Adrenal gland (tissue), 12 donors: ENCODE data around the gene ADAMTS12. TPM values are rescaled to one million over a fixed set of nuclear protein-coding genes. Genes with fewer than 3 reads are reported as not detected.

Experiments
- DNase-seq, 7 donors: peaks; one replicate each; pipeline ENCODE4 v3.0.0-alpha.2; 2019 to 2020
- H3K27ac ChIP-seq, 5 donors: fragments of 200-600 bp; sonication (generic) in 4 of 5; 1 replicate in 3 of 5; 2 replicates in 2 of 5; pipeline versions ENCODE4 v1.5.1 to v1.8.0; 2016 to 2020; ENCODE audit warnings: mild to moderate bottlenecking in 1 of 5
- H3K27me3 ChIP-seq: fragments of 200-600 bp; 2 replicates; pipeline ENCODE4 v1.8.0; 2021
- H3K36me3 ChIP-seq, 2 donors: fragments of 200-600 bp; replicated peaks in 1 of 2; 1 replicate in 1 of 2; 2 replicates in 1 of 2; pipeline versions ENCODE4 v1.5.1 to v1.8.0; 2018 to 2022
- H3K4me1 ChIP-seq, 2 donors: fragments of 200-600 bp; replicated peaks in 1 of 2; 1 replicate in 1 of 2; 2 replicates in 1 of 2; pipeline versions ENCODE4 v1.5.1 to v1.8.0; 2018 to 2021
- H3K4me3 ChIP-seq, 4 donors: fragments of 200-600 bp; sonication (generic) in 3 of 4; one replicate each; pipeline ENCODE4 v1.5.1; 2016 to 2018
- H3K9me3 ChIP-seq, 3 donors: fragments of 200-600 bp; sonication (generic) in 1 of 3; replicated peaks in 1 of 3; 1 replicate in 2 of 3; 2 replicates in 1 of 3; pipeline versions ENCODE4 v1.5.1 to v1.8.0; 2016 to 2021
- POLR2A ChIP-seq, 2 donors: fragments of 450-650 bp; IDR thresholded peaks; one replicate each; pipeline ENCODE4 v1.6.1; 2017; ENCODE audit warnings: antibody characterized with exemption in 2 of 2, mild to moderate bottlenecking in 2 of 2, moderate library complexity in 1 of 2
- WGBS, 4 donors: extraction: QIAGEN DNeasy Blood & Tissue Kit in 2 of 4; methylation state at CpG; one replicate each; pipeline versions ENCODE4 v1.1.5 to v1.1.7; 2013 to 2017; 5-methylcytosine and 5-hydroxymethylcytosine counted together
- intact Hi-C, 2 donors: fragments of 100-400 bp; cut with DNase I; formaldehyde crosslinking; loops; one replicate each; pipeline versions ENCODE4 v1.14.1 to v1.15.0; 2022 to 2023
- polyA plus RNA-seq, 3 donors: library from polyadenylated mRNA; stranded (reverse); fragments of 200-250 nt in 2 of 3; fragments of 350-450 nt in 1 of 3; fragmentation: Illumina TruSeq in 1 of 3; extraction: RNeasy Lipid Tissue Mini Kit (QIAGEN cat#74804) in 1 of 3; gene quantifications; one replicate each; pipeline ENCODE4 v1.2.3, GENCODE V29; 2013 to 2014
- total RNA-seq, 9 donors: library from RNA; depleted of rRNA in 4 of 9; stranded (reverse); fragments of >200 nt in 4 of 9; fragments of 120-200 nt in 1 of 9; fragmentation: NEBNext Ultra II Directional in 1 of 9; extraction: Animal tissue kit (Norgen Biotek cat#: 25700) in 1 of 9; gene quantifications; one replicate each; pipeline versions ENCODE4 v1.1.0 to v1.2.4, GENCODE V29; 2013 to 2023
- TF ChIP-seq, protein P1 (sequence below), 6 experiments: fragments of 450-650 bp in 4 of 6; fragments of 200-600 bp in 2 of 6; sonication (generic) in 1 of 6; IDR thresholded peaks; 1 replicate in 5 of 6; 2 replicates in 1 of 6; pipeline versions ENCODE4 v1.5.1 to v1.8.0; 2016 to 2021; ENCODE audit warnings: antibody characterized with exemption in 6 of 6, mild to moderate bottlenecking in 2 of 6, moderate library complexity in 1 of 6
- donor health status: healthy with polysubstance abuse.
- donor health status: Bipolar disorder and iron deficiency.
- donor health status: DM: yes; HTN: yes; CAD: no.
- donor health status: DM: no; HTN: no; CAD: no.
- donor health status: DM: no; HTN: no; CAD: no.
- donor health status: DM: yes; HTN: yes; CAD: no.

The ADAMTS12 gene
- total and polyA plus RNA-seq, 12 donors, result 1.9 to 76.1 (median 10.5) TPM

DNA sequence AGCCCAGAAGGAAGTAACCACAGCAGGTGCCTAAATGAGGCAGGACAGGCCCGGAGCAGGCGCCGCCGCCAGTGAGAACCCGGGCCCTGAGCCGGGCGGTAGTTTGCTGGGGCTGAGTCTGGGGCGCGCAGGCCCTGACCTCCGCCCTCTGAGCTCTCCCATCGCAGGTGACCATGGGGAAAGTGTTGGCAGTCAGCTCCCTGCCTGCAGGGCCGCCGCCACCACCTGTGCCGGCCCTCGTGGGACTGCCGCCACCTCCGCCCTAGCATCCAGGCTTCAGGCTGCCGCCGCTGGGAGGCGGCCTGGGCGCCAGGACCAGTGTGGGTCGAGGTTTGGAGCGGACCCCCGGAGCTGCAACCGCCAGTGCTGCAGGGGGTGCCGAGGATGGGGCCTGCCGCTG is 389.9 kb downstream of the ADAMTS12 start:
- Histone ChIP-seq H3K27me3 (no peaks in the 10 kb centered on the region), H3K36me3 (no peaks in the 10 kb centered on the region), H3K9me3 (no peaks in the 10 kb centered on the region), H3K4me1 (no peaks in the 10 kb centered on the region), H3K4me3 (no peak overlapping the region), H3K27ac (no peak overlapping the region)
- no peak for DNase-seq
- intact Hi-C loops, result no loop called here
- 91 to 96% (median 93%) methylated on average over 5 to 27 of the region's 27 CpGs for WGBS, 4 donors
- TF ChIP-seq, protein P1, sequence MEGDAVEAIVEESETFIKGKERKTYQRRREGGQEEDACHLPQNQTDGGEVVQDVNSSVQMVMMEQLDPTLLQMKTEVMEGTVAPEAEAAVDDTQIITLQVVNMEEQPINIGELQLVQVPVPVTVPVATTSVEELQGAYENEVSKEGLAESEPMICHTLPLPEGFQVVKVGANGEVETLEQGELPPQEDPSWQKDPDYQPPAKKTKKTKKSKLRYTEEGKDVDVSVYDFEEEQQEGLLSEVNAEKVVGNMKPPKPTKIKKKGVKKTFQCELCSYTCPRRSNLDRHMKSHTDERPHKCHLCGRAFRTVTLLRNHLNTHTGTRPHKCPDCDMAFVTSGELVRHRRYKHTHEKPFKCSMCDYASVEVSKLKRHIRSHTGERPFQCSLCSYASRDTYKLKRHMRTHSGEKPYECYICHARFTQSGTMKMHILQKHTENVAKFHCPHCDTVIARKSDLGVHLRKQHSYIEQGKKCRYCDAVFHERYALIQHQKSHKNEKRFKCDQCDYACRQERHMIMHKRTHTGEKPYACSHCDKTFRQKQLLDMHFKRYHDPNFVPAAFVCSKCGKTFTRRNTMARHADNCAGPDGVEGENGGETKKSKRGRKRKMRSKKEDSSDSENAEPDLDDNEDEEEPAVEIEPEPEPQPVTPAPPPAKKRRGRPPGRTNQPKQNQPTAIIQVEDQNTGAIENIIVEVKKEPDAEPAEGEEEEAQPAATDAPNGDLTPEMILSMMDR (IDR thresholded peaks at IDR 0.05), result no peak
- no peak for TF ChIP-seq POLR2A (IDR thresholded peaks at IDR 0.05)

DNA sequence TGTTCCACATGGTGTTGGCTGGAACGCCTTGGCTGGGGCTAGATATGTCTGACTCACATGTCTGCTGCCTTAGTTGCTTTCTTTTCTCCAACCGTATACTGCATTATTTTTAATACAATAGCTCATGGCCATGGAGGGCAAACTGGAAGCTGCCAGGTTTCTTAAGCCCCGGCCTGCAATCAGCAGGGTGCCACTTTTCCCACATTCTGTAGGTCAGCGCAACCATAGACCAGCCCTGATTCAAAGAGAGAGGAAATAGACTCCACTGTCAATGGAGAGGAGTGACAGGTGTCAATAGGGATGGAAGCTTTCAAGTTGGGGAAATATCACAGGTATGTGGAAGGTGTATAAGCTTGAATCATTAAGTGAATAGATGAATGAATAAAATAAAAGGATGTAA is 390.5 kb downstream of the ADAMTS12 start:
- WGBS, 4 donors, result 95 to 97% (median 96%) methylated on average over 4 of the region's 4 CpGs
- no peaks in the 10 kb centered on the region for H3K27me3 ChIP-seq
- no peak overlapping the region for H3K4me3 ChIP-seq
- intact Hi-C loops, result no loop called here
- no peak overlapping the region for H3K27ac ChIP-seq
- H3K9me3 ChIP-seq, result no peaks in the 10 kb centered on the region
- no peaks in the 10 kb centered on the region for H3K4me1 ChIP-seq
- DNase-seq, result no peak
- TF ChIP-seq, protein P1 (IDR thresholded peaks at IDR 0.05), result no peak
- no peaks in the 10 kb centered on the region for H3K36me3 ChIP-seq

DNA sequence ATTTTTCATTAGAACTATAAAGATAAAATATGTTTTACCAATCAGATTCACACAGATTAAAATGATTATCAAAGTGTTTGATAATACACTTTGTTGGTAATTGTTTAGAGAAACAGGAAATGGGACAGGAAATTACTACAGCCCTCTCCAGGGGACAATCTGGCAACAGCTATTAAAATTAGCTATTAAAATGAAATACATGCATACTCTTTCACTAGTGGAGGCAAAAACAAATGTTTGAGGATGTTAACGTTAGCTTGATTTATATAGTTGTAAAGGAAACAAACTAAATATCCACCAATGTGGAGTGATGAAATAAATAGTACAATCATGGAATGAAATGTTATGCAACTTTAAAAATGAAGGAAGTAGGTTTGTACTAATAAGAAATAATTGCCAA is 397.3 kb downstream of the ADAMTS12 start:
- WGBS, 4 donors, result 27 to 39% (median 36%) methylated on average over 1 of the region's 1 CpG
- no peak overlapping the region for H3K4me3 ChIP-seq
- no peaks in the 10 kb centered on the region for H3K36me3 ChIP-seq
- intact Hi-C loops, result no loop called here
- H3K27ac ChIP-seq, result no peak overlapping the region
- TF ChIP-seq, protein P1 (IDR thresholded peaks at IDR 0.05), result no peak
- TF ChIP-seq POLR2A (IDR thresholded peaks at IDR 0.05), result no peak
- no peaks in the 10 kb centered on the region for H3K9me3 ChIP-seq
- no peaks in the 10 kb centered on the region for H3K4me1 ChIP-seq
- DNase-seq, result no peak
- no peaks in the 10 kb centered on the region for H3K27me3 ChIP-seq

DNA sequence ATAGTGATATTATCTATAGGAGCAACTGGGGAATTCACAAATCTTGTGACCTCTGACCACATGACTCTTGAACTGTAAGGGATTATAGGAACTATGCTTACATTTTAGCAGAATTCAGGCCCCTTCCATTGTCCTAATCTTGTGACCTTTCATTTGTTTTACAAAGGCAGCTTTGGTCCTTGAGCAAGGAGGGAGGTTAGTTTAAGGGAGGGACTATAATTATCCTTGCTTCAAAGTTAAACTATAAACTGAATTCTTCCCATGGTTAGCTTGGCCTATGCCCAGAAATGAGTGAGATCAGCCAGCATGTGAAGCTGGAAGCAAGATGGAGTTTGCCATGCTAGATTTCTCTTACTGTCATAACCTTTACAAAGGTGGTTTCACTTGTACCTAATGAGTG is 399.8 kb downstream of the ADAMTS12 start:
- no peak overlapping the region for H3K27ac ChIP-seq
- intact Hi-C loops, result no loop called here
- no peaks in the 10 kb centered on the region for H3K36me3 ChIP-seq
- no peaks in the 10 kb centered on the region for H3K9me3 ChIP-seq
- no peaks in the 10 kb centered on the region for H3K27me3 ChIP-seq
- TF ChIP-seq, protein P1 (IDR thresholded peaks at IDR 0.05), result no peak
- no peak for TF ChIP-seq POLR2A (IDR thresholded peaks at IDR 0.05)
- no peaks in the 10 kb centered on the region for H3K4me1 ChIP-seq
- no peak for DNase-seq
- no peak overlapping the region for H3K4me3 ChIP-seq
